HepG2 (cell line): ENCODE data around the gene TSGA10IP. TPM values are rescaled to one million over a fixed set of nuclear protein-coding genes. Genes with fewer than 3 reads are reported as not detected.

Experiments used
- ATAC-seq: fragments of 200-7000 bp; cut with Tn5 transposase; 3 replicates; pipeline ENCODE4 v1.9.1; 2020; ENCODE audit warnings: mild to moderate bottlenecking, moderate library complexity
- BruUV-seq: library from RNA; stranded (reverse); fragments of 400-500 nt; replicated peaks from 2 replicates; lab custom pipeline; 2021; lab: Mats Ljungman, UMichigan
- CTCF ChIA-PET: fragments of 300-600 bp; formaldehyde crosslinking; extraction: SDS; loops from one replicate; lab custom pipeline; 2021; ENCODE audit warnings: low total read pairs, inconsistent platforms, low intra/inter-chr PET ratio; lab: Yijun Ruan, JAX
- POLR2A ChIA-PET: fragments of 350-600 bp; sonication (Branson Sonifier 250); formaldehyde crosslinking; loops from one replicate; lab custom pipeline; 2020; ENCODE audit warnings: antibody characterized with exemption, inconsistent platforms; lab: Yijun Ruan, JAX
- DNase-seq: peaks from one replicate; pipeline ENCODE4 v3.0.0-alpha.2; 2015; ENCODE audit warnings: low spot score
- FAIRE-seq: peaks from 3 replicates; lab custom pipeline; 2011; peaks lifted over from hg19 to GRCh38; lab: Jason Lieb, UNC
- H2AFZ ChIP-seq: one replicate; pipeline ENCODE4 v1.6.1; 2011; ENCODE audit warnings: low read length, inconsistent platforms
- H3K27ac ChIP-seq: fragments of 300-600 bp; 3 replicates; pipeline ENCODE4 v1.8.0; 2011; ENCODE audit warnings: mixed run types, mild to moderate bottlenecking, mixed read lengths, low read length, inconsistent platforms; ENCODE audit not compliant: insufficient read depth; ENCODE audit errors: extremely low read length
- H3K27me3 ChIP-seq, 2 experiments: fragments of 200-600 bp in 1 of 2; 2 replicates in 1 of 2; 3 replicates in 1 of 2; pipeline versions ENCODE4 v1.6.0 to v1.8.0; 2011; ENCODE audit warnings: low read length in 2 of 2, mild to moderate bottlenecking in 2 of 2, moderate library complexity in 2 of 2, inconsistent platforms in 1 of 2; ENCODE audit not compliant: insufficient read depth in 2 of 2, control insufficient read depth in 1 of 2
- H3K36me3 ChIP-seq, 2 experiments: fragments of 200-600 bp in 1 of 2; replicated peaks in 1 of 2; 2 replicates in 1 of 2; 3 replicates in 1 of 2; pipeline versions ENCODE4 v1.5.1 to v1.8.0; 2011; ENCODE audit warnings: low read length in 2 of 2, inconsistent platforms in 1 of 2; ENCODE audit not compliant: insufficient read depth in 2 of 2, control insufficient read depth in 1 of 2
- H3K4me1 ChIP-seq: 2 replicates; pipeline ENCODE4 v1.5.1; 2012; ENCODE audit warnings: low read length, inconsistent platforms; ENCODE audit not compliant: insufficient read depth
- H3K4me2 ChIP-seq: 2 replicates; pipeline ENCODE4 v1.6.0; 2011; ENCODE audit warnings: low read depth, low read length, inconsistent platforms
- H3K4me3 ChIP-seq, 3 experiments: fragments of 200-600 bp in 1 of 3; sonication (generic), shearing (Covaris generic) in 1 of 3; replicated peaks in 1 of 3; 2 replicates each; pipeline ENCODE4 v1.5.1; 2011 to 2016; ENCODE audit warnings: low read length in 3 of 3, inconsistent platforms in 2 of 3, low read depth in 2 of 3, mild to moderate bottlenecking in 2 of 3, control low read depth in 1 of 3, mixed read lengths in 1 of 3; ENCODE audit not compliant: insufficient read depth in 1 of 3
- H3K79me2 ChIP-seq: one replicate; pipeline ENCODE4 v1.6.1; 2011; ENCODE audit warnings: low read length, inconsistent platforms; ENCODE audit not compliant: insufficient read depth
- H3K9ac ChIP-seq: 2 replicates; pipeline ENCODE4 v1.6.0; 2011; ENCODE audit warnings: mild to moderate bottlenecking, low read depth, low read length, inconsistent platforms; ENCODE audit not compliant: insufficient read depth
- H3K9me3 ChIP-seq: 2 replicates; pipeline ENCODE4 v1.5.1; 2012; ENCODE audit warnings: mild to moderate bottlenecking, low read length
- H4K20me1 ChIP-seq: 2 replicates; pipeline ENCODE4 v1.6.0; 2011; ENCODE audit warnings: inconsistent platforms, mild to moderate bottlenecking, low read length, moderate library complexity; ENCODE audit not compliant: insufficient read depth
- ELF4 ChIP-seq: sonication (generic); formaldehyde crosslinking; IDR thresholded peaks from 2 replicates; pipeline ENCODE4 v1.5.0; 2020; ENCODE audit warnings: missing genetic modification reagents, mild to moderate bottlenecking, moderate library complexity, borderline replicate concordance
- KDM1A ChIP-seq: IDR thresholded peaks from 2 replicates; pipeline ENCODE4 v1.6.1; 2016; ENCODE audit warnings: missing compliant biosample characterization
- MIXL1 ChIP-seq: IDR thresholded peaks from 2 replicates; pipeline ENCODE4 v1.6.1; 2016
- POLR2G ChIP-seq: fragments of 200-400 bp; formaldehyde crosslinking; IDR thresholded peaks from 2 replicates; pipeline ENCODE4 v1.6.1; 2018; ENCODE audit warnings: mild to moderate bottlenecking, low read depth, low read length, moderate library complexity
- ZBTB25 ChIP-seq: IDR thresholded peaks from 2 replicates; pipeline ENCODE4 v1.6.1; 2018; ENCODE audit warnings: missing genetic modification reagents
- ZFP1 ChIP-seq: IDR thresholded peaks from 2 replicates; pipeline ENCODE4 v1.6.1; 2016
- ZMYM3 ChIP-seq: sonication (generic); formaldehyde crosslinking; IDR thresholded peaks from 2 replicates; pipeline ENCODE4 v1.5.1; 2020; ENCODE audit warnings: mild to moderate bottlenecking, missing genetic modification reagents
- ZNF576 ChIP-seq: sonication (generic); formaldehyde crosslinking; IDR thresholded peaks from 2 replicates; pipeline ENCODE4 v1.4.0; 2020; ENCODE audit warnings: mild to moderate bottlenecking, missing genetic modification reagents
- ZNF768 ChIP-seq: sonication (generic); formaldehyde crosslinking; IDR thresholded peaks from 2 replicates; pipeline ENCODE4 v1.4.0; 2020; ENCODE audit warnings: missing genetic modification reagents
- WGBS: methylation state at CpG from one replicate; pipeline ENCODE4 v1.1.6; 2017; ENCODE audit warnings: low lambda C conversion rate; 5-methylcytosine and 5-hydroxymethylcytosine counted together
- in situ Hi-C: cut with HindIII; loops from 2 replicates; pipeline ENCODE4 v1.10.0; 2017; ENCODE audit warnings: low pct_unique_long_range_greater_than_20kb; ENCODE audit not compliant: extremely low pct_ligation_motif_present
- intact Hi-C: fragments of 100-400 bp; cut with micrococcal nuclease; formaldehyde crosslinking; loops from one replicate; pipeline ENCODE4 v1.10.0; 2022; ENCODE audit not compliant: unreplicated experiment
- polyA plus RNA-seq, 8 experiments: library from polyadenylated mRNA; depleted of rRNA in 3 of 8; stranded (reverse) in 7 of 8; unstranded in 1 of 8; fragments of >200 nt; fragmentation: Illumina TruSeq in 4 of 8; extraction: Trizol in 4 of 8; gene quantifications; 2 replicates each; pipeline versions ENCODE4 v1.2.1 to v1.2.3, GENCODE V29; 2011 to 2016; ENCODE audit warnings: low read depth in 4 of 8, missing spikeins in 1 of 8, mixed read lengths in 1 of 8; ENCODE audit not compliant: insufficient read depth in 1 of 8
- total RNA-seq, 5 experiments: library from RNA; depleted of rRNA; stranded (reverse); fragments of >200 nt; fragmentation: Illumina TruSeq; extraction: Trizol; gene quantifications; 2 replicates each; pipeline ENCODE4 v1.2.3, GENCODE V29; 2016; ENCODE audit warnings: low read depth in 1 of 5
- TF ChIP-seq, protein P1 (sequence below): IDR thresholded peaks from 2 replicates; pipeline ENCODE4 v1.6.1; 2016; ENCODE audit warnings: missing biosample characterization, missing genetic modification reagents, low read depth
- TF ChIP-seq, protein P2 (sequence below), 2 experiments: fragments of 450-650 bp in 1 of 2; sonication (generic) in 1 of 2; formaldehyde crosslinking in 1 of 2; IDR thresholded peaks; 2 replicates each; pipeline versions ENCODE4 v1.6.1 to v1.8.0; 2016 to 2022; ENCODE audit warnings: antibody characterized with exemption in 1 of 2, mild to moderate bottlenecking in 1 of 2, missing genetic modification reagents in 1 of 2

TSGA10IP gene
- total and polyA plus RNA-seq, 2 of the 13 experiments (the other 11 are each of a cell fraction or from before 2014, with no cell fraction given): not detected

DNA sequence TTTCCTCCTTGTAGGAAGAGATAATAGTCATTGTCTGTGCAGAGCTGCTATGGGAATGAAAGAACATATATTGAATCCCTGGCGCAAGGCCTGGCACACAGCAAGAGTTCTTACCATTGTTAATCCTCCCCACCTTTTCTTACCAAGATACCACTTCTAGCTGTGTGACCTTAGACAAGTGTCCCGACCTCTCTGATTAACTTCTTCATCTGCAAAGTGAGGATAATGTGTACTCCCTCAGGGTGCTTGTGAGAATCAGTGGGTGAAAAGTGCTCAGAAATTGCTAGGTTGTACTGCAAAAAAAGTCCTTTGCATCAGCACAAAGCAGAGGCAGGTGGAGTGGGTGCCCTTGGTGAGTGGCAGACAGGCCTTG lies 62.8 kb downstream of the TSGA10IP start:
- in situ Hi-C loops (no loop called here), intact Hi-C loops (no loop called here)
- DNase-seq: no peak
- ChIA-PET CTCF (no interaction called here), POLR2A (interaction anchor here (1.2 kb wide), 1 partner anchor 14 kb away, joined by 3 read pairs; no protein-coding TSS in a partner anchor)
- Histone ChIP-seq H3K4me1 (peaks cover 29% of the 10 kb centered on the region), H2AFZ (no peak overlapping the region), H3K27ac (no peak overlapping the region), H3K27me3 (peaks cover 5 to 26% of the 10 kb centered on the region in 2 experiments; a peak in 4 of 5 replicates), H3K9me3 (no peaks in the 10 kb centered on the region), H3K36me3 (peaks cover 1 to 7% of the 10 kb centered on the region in 2 experiments; a peak in 3 of 5 replicates), H4K20me1 (no peaks in the 10 kb centered on the region), H3K79me2 (peaks cover 7% of the 10 kb centered on the region), H3K4me3 (no peak overlapping the region), H3K9ac (no peak overlapping the region), H3K4me2 (no peak overlapping the region)
- FAIRE-seq: no peak
- TF ChIP-seq ZBTB25 (CRISPR knock-in tag) (no peak), ZFP1 (CRISPR knock-in tag) (no peak), ELF4 (CRISPR knock-in tag) (no peak), KDM1A (CRISPR knock-in tag) (0 out of 2 replicates have a peak, but pooled peaks have one; percentile 20), ZNF768 (CRISPR knock-in tag) (peak; percentile 79; the same call in 1 of the 2 replicates), ZMYM3 (CRISPR knock-in tag) (peak; percentile 47; the same call in 1 of the 2 replicates), MIXL1 (CRISPR knock-in tag) (no peak), POLR2G (no peak), ZNF576 (CRISPR knock-in tag) (no peak)
- TF ChIP-seq, protein P1, sequence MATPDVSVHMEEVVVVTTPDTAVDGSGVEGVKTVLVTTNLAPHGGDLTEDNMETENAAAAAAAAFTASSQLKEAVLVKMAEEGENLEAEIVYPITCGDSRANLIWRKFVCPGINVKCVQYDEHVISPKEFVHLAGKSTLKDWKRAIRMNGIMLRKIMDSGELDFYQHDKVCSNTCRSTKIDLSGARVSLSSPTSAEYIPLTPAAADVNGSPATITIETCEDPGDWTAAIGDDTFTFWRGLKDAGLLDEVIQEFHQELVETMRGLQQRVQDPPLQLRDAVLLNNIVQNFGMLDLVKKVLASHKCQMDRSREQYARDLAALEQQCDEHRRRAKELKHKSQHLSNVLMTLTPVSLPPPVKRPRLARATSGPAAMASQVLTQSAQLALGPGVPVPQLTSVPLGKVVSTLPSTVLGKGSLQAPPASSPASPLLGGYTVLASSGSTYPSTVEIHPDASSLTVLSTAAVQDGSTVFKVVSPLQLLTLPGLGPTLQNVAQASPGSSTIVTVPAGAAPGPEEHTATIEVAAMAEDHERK: no peak
- TF ChIP-seq, protein P2, sequence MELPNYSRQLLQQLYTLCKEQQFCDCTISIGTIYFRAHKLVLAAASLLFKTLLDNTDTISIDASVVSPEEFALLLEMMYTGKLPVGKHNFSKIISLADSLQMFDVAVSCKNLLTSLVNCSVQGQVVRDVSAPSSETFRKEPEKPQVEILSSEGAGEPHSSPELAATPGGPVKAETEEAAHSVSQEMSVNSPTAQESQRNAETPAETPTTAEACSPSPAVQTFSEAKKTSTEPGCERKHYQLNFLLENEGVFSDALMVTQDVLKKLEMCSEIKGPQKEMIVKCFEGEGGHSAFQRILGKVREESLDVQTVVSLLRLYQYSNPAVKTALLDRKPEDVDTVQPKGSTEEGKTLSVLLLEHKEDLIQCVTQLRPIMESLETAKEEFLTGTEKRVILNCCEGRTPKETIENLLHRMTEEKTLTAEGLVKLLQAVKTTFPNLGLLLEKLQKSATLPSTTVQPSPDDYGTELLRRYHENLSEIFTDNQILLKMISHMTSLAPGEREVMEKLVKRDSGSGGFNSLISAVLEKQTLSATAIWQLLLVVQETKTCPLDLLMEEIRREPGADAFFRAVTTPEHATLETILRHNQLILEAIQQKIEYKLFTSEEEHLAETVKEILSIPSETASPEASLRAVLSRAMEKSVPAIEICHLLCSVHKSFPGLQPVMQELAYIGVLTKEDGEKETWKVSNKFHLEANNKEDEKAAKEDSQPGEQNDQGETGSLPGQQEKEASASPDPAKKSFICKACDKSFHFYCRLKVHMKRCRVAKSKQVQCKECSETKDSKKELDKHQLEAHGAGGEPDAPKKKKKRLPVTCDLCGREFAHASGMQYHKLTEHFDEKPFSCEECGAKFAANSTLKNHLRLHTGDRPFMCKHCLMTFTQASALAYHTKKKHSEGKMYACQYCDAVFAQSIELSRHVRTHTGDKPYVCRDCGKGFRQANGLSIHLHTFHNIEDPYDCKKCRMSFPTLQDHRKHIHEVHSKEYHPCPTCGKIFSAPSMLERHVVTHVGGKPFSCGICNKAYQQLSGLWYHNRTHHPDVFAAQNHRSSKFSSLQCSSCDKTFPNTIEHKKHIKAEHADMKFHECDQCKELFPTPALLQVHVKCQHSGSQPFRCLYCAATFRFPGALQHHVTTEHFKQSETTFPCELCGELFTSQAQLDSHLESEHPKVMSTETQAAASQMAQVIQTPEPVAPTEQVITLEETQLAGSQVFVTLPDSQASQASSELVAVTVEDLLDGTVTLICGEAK (IDR thresholded peaks at IDR 0.05): no peak
- TF ChIP-seq, protein P2 (CRISPR knock-in tag; IDR thresholded peaks at IDR 0.05): no peak
- no TSS peak for BruUV-seq
- no peak for ATAC-seq
- WGBS: 42% methylated on average over 2 of the region's 2 CpGs
